ENCODE results near the gene PIK3R6.
"Not testable (repeated sequence)": the region's sequence is repeated elsewhere in the genome, so short reads cannot be mapped to it uniquely, and the experiment has no call there.

Gene PIK3R6

DNA sequence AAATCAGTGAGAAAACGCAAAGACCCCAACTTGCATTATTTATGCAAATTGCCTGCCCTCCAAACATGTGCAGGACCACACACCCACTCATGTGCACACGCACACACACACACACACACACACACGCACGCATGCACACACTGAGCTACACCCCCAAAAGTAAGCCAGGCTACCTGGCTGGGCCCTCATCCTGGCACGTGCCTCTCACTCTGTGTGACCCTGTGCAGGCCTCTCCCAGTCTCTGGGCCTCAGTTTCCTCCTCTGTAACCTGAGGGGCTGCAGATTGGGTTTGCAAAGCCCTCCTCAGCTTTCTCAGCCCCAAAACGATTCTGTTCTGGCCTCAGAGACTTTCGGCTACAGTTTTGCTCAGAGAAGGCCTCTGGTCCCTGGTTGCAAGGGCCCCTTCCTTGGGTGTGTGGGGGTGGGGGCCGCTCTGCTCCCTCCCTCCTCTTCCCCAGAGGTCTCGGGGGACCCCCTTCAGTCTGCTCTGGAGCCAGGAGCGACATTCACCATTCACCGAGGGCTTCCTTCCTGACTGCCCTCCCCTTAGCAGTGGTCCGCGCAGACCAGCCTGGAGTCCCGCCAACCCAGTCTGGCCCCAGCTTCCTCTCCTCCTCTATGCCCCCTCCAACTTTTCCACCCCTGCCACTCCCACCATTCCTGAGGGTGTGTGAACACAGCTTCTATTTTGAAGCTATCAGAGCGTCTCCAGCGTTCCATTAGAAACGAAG is 5.4 kb upstream of the PIK3R6 start:
- DNase-seq, result no peak

DNA sequence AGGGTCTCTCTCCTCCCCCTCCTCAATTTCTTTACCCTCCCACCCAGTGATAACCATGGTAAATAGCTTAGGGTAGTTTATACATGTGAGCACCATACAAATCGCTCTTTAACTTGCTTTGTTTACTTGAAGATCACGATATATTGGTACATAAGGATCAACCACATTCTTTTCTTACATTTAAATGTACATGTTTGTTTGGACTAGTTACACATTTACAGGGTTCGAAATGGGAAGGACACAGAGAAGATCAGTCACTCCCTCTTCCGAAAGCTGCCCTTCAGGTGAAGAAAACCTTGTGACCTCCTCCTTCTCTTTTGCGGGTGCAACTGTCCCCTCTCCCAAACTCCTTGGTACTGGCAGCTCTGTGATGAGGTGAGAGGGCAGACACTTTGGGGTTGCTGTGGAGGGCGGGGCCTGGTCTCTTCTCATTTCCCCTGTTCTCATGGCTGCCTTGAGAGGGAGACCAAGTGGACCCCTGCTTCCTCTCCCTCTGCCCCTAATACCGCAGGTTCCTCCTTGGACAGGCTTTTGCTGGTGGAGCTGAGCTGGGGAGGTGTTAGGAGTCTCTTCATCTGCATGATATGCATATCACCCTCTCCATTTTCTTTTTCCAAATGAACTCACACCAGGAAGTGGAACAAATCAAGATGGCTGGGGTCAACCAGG is 4.7 kb upstream of the PIK3R6 start:
- no peak for DNase-seq

DNA sequence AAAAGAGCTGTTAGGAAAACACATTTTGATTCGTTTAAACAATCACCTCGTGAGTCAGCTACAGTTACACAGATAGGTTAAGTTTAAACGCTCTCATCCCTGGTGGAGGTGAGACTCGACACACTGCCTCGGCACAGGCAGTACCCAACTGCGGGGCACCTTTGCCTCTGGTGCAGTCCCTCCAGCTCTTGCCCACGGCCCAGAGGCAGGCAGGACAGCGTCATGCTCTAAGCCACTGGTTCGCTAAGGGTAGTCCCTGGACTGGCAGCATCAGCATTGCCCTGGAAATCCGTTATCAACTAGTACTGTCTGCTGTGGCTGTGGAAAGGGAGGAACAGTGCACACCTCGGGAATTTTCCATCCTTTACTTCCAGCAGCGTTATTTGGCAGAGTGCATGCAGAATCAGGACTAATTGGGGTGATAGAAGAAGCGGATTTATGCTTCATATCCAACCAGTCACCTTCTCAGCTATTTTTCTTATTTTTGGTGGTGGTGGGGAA is 3.7 kb upstream of the PIK3R6 start:
- DNase-seq, result no peak

DNA sequence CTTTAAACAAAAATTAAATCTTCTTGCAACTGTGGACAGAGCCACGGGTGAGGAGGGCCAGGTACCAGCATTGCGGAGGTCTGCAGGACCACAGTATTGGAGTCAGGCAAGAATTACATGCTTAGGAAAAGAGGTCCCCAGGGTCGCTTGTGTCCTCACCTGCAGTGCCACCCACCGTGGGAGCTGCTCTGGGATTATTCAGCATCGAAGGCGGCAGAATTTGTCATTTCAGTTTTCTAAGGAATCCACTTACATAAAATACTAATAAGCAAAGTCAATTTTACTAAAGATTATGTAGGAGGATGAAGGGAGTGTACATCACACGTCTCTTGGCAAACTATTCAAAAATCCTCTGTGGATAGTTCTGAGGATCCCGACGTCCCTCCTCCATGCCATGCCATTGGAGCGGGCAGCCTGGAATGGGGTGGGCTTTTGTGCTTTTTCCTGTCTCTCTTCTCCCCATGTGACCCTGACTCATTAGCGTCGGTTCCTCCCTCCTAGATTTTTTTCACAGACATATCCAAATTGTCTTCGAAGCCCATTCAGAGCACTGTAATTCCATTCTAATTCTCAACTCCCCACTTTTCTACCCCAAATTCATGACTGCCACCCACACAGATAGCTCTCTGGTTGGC is 3.0 kb upstream of the PIK3R6 start:
- no peak for DNase-seq

DNA sequence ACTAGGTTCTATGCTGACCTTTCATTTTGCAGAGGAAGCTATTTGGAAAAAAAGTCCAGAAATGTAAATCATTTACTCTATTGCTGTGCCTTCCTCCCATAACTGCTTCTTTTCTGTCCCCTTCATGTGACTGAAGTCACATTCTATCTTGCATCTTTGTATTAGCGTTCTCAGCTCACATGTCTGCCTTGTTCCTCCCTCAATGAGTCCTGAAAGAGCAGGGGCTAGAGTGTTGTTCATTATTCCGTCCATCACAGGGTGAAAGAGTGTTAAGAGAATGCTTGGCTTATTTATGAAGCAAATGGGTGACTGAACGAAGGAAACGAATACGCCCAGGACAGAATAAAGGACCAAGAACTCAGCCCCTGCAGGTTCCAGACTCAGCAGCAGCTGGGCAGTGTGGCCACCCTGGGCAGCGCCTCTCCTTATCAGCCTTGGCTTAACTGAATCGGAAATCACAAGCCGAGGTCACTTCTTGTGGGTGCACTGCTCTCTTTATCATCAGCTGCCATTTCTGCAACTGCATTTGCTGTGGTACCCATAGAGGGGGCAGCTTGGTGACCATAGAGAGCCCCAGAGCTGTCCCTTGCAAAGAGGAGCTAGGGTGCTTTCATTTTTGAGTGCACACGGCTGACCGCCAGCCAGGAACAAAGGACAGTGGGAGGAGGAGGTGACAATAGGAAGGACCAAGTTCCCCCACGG is 1.8 kb upstream of the PIK3R6 start:
- no peak for DNase-seq

DNA sequence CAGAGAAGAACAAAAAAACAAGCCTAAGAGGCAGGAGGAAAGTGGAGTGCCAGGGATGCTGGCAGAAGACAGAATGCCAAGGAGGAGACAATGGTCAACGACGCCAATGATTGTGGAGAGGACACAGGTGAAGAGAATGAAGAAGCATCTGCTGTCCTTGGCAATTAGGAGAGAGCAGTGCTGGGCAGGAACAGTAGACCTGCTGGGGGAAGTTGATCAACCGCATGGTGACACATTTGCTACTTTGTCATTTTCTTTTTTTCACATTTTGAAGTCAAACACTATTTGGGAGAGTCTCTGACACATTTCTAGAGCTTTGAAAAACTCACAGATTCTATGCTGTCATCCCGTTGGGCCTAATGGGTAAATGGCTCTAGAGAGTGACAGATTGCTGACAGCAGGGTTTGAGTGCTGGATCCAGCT is 1.1 kb upstream of the PIK3R6 start:
- DNase-seq, result no peak

DNA sequence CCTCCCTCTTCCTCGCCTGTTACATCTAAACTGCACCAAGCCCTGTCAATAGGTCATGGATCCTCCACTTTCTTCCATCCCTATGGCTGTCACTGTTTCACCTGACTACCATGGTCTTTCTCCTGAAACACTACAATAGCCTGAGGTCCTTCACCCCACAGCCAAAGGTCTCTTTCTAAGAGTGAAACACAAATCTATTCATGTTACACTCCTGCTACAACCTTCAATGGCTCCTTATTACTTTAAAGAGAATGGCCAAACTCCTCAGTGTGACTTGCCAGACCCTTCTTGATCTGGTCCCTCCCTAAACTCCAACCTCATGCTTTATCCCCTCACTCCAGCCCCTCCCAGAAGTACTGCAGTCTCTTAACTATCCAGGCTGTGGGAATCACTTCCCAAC is 618 bp upstream of the PIK3R6 start:
- no peak for DNase-seq

DNA sequence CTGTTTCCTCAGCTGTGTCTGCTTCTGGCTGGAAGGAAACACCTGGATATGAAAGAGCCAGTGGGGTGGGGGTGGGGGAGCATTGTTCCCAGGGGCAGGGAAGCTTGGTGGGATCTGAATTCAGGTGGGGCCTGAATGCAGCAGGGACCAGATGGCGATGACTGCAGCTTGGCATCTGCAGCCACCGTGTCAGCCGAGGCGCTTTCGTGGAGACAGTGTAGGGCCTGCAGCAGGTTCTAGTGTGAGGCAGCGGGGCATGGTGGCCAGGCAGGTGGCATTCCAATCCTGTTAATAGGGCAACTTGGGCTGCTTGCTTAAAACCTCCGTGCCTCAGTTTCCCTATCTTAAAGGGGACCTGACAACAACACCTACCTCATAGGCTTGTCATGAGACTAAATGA is 1.7 kb downstream of the PIK3R6 start:
- DNase-seq, result no peak

DNA sequence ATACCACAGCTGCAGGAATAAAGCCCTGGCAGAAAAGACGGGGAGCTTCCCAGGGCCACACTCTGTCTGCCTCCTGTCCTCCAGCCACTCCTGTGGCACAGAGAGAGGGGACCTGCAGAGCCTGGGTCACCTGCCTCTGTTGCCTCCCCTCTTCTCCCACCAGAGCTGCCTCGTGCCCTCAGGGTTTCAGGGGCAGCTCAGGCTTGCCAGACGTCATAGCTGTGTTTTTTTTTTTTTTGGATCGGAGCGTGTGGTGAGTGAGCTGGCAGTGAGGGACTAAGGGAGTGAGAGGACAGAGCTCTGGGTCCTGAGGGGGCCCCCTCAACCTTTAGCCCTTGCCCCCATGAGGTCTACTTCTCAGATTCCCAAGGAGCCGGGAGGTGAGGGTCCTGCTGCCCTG is 2.1 kb downstream of the PIK3R6 start:
- no peak for DNase-seq

DNA sequence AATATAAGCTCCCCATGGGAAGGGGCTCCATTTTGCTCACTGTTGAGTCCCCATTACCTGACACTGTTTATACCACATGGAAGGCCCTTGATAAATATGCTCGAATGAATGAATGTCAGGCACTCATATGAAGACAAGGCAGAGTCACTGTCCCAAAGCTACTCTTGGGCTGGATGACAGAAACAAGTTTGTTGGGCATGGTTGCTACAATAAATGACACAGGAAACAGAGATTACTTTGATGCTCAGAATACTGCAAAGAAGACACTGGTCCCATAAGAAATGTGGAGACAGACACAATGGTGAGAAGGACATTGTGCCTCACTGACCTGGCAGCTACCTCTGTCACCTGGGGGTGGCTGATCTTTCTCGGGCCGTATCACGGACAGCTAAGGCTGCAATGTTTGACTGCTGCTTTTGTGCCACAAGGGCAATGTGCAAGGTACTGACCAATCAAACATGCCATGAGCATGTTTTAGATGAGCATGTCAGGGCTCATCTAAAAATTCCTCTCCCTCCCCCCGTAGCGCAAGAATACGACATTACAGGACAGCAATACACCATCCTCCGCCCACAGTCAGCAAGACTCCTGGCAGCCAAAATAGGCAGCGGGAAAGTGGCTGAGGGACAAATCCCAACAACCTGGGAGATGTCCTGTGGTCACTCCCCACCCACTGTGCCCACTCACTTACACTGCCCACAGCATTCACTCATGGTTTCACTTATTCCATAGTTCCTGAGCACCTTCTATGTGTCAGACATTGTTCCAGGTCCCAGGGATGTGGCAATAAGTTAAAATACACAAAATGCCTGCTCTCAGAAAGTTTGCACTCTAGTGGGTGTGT is 5.0 kb downstream of the PIK3R6 start:
- no peak for DNase-seq

DNA sequence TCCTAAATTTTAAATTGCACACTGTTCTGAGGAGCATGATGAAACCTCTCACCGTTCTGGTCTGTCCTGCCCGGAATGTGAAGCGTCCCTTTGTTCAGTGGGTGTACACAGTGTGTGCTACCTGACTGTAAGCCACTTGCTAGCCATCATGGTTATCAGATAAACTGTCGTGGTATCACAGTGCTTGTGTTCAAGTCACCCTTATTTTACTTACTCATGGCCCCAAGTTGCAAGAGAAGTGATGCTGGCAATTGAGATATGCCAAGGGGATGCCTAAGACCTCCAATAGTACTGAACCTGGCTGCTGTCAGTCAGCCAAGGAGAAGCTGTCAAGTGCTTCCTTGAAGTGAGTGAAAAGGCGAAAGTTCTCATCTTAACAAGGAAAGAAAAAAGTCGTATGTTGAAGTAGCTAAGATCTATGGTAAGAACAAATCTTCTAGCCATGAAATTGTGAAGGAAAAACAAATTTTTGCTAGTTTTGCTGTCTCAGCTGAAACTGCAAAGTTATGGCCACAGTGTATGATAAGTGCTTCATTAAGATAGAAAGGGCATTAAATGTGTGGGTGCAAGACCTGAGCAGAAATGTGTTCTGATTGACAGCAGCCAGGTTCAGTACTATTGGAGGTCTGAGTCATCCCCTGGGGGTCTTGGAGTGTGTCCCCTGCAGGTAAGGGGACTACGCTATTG is 5.8 kb downstream of the PIK3R6 start:
- DNase-seq, result no peak

DNA sequence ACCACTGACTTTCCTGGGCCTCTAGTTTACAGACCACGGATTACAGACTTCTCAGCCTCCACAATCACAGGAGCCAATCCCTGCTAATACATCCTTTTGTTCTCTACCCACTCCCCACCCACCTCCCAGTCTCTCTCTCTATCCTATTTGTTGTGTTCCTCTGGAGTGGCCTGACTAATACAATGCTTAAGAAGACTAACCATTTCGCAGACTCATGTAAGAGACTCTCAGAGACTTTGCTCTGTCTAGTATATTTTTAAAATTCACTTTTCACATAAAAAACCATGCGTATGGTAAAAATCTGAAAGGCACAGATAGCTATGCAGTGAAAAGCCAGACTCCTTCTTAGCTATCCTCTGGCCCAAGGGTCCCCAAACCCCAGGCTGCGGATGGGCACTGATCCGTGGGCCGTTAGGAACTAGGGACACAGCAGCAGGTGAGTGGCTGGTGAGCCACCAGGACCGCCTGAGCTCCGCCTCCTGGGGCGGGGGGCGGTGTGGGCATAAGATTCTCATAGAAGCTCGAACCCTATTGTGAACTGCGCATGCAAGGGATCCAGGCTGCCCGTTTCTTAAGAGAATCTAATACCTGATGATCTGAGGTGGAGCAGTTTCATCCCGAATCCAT is 7.6 kb downstream of the PIK3R6 start:
- no peak for DNase-seq

DNA sequence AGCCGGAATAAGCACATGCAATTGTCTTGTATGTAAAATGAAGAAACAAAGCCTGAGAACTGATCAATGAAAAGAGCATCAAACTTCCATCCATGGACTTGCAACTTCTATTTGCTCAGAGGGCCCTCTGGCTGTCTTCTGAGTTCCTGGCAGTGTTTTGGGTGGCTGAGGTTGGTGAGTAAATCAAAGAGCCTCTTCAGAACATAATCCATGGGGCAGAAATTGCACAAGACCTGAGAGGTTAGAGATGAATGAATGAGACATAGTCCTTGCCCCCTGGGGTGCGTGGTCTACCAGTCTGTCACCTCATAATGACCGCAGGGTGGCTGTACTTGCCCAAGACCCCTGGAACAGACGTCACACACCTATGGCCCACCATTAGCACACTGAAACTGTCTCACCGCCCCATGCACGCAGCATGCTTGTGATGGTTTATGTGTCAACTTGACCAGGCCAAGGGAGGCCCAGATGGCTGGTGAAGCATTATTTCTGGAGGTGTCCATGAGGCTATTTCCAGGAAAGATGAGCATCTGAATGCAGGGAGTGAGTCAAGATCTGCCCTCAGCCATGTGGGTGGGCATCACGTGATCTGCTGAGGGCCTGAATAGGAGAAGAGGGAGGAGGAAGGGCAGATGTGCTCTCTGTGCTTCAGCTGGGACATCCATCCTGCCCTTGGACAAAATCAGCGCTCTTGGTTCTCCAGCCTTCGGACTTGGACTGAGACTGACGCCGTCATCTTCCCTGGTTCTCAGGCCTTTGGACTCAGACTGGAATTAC is 8.3 kb downstream of the PIK3R6 start:
- no peak for DNase-seq

DNA sequence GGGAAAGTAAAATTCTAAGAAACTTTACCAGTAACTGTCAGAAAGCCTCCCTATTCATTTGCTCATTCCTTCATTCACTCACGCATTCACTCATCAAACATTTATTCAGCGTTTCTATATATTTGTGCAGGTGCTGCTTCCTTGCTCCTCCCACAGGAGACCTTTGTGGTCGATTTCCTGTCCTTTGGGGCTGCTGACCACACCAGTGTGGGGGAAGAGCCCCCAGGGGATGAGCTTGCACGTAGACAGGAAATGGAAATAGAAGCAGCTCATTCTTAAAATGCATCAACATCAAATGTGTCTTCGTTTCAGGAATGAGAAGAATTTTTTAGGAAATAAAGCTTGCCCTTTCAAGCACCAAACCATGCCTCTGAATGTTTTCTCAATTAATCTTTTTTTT is 9.6 kb downstream of the PIK3R6 start:
- no peak for DNase-seq

DNA sequence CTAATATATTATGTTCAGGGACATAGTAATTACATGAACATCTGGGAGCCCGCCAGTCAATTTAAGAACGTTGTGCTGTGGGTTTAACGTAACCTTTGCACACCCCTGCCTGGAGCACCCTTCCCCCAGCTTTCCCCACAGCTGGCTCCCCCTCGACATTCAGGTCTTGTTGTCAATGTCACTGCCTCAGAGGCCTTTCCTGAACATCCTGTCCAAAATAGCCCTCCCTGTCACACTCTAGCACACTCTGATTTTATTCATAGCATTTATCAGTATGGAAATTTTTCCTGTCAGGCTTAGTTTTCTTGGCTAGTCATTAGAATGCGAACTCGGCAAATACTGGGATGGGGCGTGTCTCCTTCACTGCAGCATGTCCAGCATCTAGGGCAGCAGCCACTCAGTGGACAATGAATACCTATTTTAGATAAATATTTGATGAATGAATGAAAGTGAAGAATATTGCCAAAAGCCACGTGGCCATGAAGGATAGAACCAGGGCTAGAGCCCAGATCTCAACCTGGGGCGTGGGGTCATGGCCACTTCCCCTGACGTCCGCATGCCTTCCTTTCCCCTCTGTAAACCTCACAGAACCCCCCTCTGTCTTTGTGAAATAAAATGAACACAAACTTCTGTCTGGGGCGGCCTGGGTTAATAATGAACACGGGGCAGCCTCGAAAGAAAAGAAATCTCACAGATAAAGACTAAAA is 10.5 kb downstream of the PIK3R6 start:
- DNase-seq, result no peak

DNA sequence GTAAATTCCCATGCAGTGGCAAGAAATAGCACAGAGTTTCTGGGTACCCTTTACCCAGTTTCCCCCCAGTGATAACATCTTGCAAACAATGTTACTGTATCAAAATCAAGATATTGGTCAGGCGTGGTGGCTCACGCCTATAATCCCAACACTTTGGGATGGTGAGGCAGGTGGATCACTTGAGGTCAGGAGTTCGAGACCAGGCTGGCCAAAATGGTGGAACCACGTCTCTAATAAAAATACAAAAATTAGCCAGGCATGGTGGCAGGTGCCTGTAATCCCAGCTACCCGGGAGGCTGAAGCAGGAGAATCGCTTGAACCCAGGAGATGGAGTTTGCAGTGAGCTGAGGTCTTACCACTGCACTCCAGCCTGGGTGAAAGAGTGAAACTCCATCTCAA is 11.3 kb downstream of the PIK3R6 start:
- not testable (repeated sequence) for DNase-seq

DNA sequence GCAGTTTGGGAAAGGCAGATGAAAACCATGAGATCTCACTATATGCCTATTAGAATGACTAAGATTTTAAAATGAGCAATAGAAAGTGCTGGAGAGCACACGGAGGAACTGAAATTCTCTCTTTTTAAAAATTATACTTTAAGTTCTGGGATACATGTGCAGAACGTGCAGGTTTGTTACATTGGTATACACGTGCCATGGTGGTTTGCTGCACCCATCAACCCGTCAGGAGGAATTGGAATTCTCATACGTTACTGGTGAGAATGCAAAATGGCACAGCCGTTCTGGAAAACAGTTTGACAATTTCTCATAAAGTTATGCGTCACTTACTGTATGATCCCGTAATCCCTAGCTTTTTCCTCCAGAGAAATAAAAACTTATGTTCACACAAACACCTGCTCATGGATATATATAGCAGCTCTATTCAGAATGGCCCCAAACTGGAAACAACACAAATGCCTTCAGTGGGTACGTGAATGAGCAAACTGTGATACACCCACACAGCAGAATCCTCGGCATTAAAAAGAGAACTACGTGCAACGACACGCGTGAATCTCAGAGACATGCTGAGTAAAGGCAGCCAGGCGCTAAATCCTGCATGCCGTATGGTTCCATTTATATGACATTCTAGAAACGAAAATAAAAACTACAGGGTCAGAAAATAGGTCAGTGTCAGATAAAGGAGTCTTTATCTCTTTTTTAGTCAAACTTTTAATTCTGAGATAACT is 11.8 kb downstream of the PIK3R6 start:
- no peak for DNase-seq

DNA sequence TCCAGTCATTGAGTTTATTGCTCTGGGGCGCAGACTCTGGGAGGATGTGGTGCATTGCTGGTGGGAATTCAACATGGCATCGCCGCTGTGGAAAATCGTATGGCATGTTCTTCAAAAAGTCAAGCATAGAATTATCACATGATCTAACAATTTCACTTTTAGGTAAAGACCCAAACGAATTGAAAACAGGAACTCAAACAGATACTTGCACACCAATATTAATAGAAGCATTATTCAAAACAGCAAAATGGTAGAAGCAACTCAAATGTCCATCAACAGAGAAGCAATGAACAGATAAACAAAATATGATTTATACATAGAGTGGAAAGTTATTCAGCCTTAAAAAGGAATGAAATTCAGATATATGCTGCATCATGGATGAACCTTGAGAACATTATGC is 15.9 kb downstream of the PIK3R6 start:
- DNase-seq, result no peak
